Keratinocyte (primary cell): ENCODE results near the gene ASTN2. TPM values are rescaled to one million over a fixed set of nuclear protein-coding genes. Genes with fewer than 3 reads are reported as not detected.

Source experiments
- DNase-seq: peaks from one replicate; pipeline ENCODE4 v3.0.0-alpha.2; 2011; ENCODE audit warnings: low read depth, missing footprints, low spot score
- FAIRE-seq: peaks from 2 replicates; lab custom pipeline; 2011; peaks lifted over from hg19 to GRCh38; lab: Jason Lieb, UNC
- H2AFZ ChIP-seq: 2 replicates; pipeline ENCODE4 v1.6.0; 2012; ENCODE audit warnings: low read length, control low read depth, inconsistent platforms; ENCODE audit not compliant: control insufficient read depth
- H3K27ac ChIP-seq: 2 replicates; pipeline ENCODE4 v1.5.1; 2011; ENCODE audit warnings: low read length; ENCODE audit not compliant: control insufficient read depth, insufficient read depth
- H3K27me3 ChIP-seq: 3 replicates; pipeline ENCODE4 v1.6.0; 2011; ENCODE audit warnings: low read length; ENCODE audit not compliant: control insufficient read depth, insufficient read depth; ENCODE audit errors: extremely low read depth
- H3K36me3 ChIP-seq, 2 experiments: 2 replicates in 1 of 2; 3 replicates in 1 of 2; pipeline ENCODE4 v1.5.1; 2011; ENCODE audit warnings: low read length in 2 of 2, mild to moderate bottlenecking in 1 of 2; ENCODE audit not compliant: control insufficient read depth in 2 of 2, insufficient read depth in 2 of 2; ENCODE audit errors: extremely low read depth in 1 of 2
- H3K4me1 ChIP-seq: 3 replicates; pipeline ENCODE4 v1.5.1; 2011; ENCODE audit warnings: low read length; ENCODE audit not compliant: control insufficient read depth, insufficient read depth; ENCODE audit errors: extremely low read depth
- H3K4me2 ChIP-seq: 3 replicates; pipeline ENCODE4 v1.6.0; 2011; ENCODE audit warnings: low read depth, low read length; ENCODE audit not compliant: control insufficient read depth, insufficient read depth; ENCODE audit errors: extremely low read depth
- H3K4me3 ChIP-seq, 3 experiments: fragments of 200-600 bp in 1 of 3; sonication (generic) in 1 of 3; 2 replicates in 2 of 3; 3 replicates in 1 of 3; pipeline ENCODE4 v1.5.1; 2011 to 2016; ENCODE audit warnings: low read length in 3 of 3, mild to moderate bottlenecking in 3 of 3, control low read depth in 2 of 3, inconsistent platforms in 1 of 3, low read depth in 1 of 3, mixed read lengths in 1 of 3, mixed run types in 1 of 3, moderate library complexity in 1 of 3; ENCODE audit not compliant: control insufficient read depth in 2 of 3, insufficient read depth in 2 of 3; ENCODE audit errors: extremely low read depth in 1 of 3
- H3K79me2 ChIP-seq: 2 replicates; pipeline ENCODE4 v1.6.0; 2012; ENCODE audit warnings: low read length; ENCODE audit not compliant: control insufficient read depth, insufficient read depth
- H3K9ac ChIP-seq: 3 replicates; pipeline ENCODE4 v1.6.0; 2011; ENCODE audit warnings: low read length; ENCODE audit not compliant: control insufficient read depth, insufficient read depth; ENCODE audit errors: extremely low read depth
- H3K9me1 ChIP-seq: 3 replicates; pipeline ENCODE4 v1.6.0; 2011; ENCODE audit warnings: low read length; ENCODE audit not compliant: control insufficient read depth, insufficient read depth; ENCODE audit errors: extremely low read depth
- H3K9me3 ChIP-seq: 2 replicates; pipeline ENCODE4 v1.5.1; 2012; ENCODE audit warnings: low read depth, low read length; ENCODE audit not compliant: control insufficient read depth
- H4K20me1 ChIP-seq: 3 replicates; pipeline ENCODE4 v1.6.0; 2011; ENCODE audit warnings: low read length; ENCODE audit not compliant: control insufficient read depth, insufficient read depth; ENCODE audit errors: extremely low read depth
- EZH2 ChIP-seq: IDR thresholded peaks from one replicate; pipeline ENCODE4 v1.6.1; 2012; ENCODE audit warnings: inconsistent platforms, mild to moderate bottlenecking, low read length, moderate library complexity
- dilution Hi-C: fragments of 300-500 bp; cut with MboI; formaldehyde crosslinking; loops from one replicate; pipeline ENCODE4 v1.7.0; 2020; ENCODE audit warnings: low sequenced_read_pairs; ENCODE audit not compliant: extremely low pct_ligation_motif_present
- polyA plus RNA-seq, 5 experiments: library from polyadenylated mRNA; depleted of rRNA in 3 of 5; stranded (reverse) in 3 of 5; stranded (forward) in 1 of 5; unstranded in 1 of 5; fragments of >200 nt; gene quantifications; 1 replicate in 1 of 5; 2 replicates in 3 of 5; 3 replicates in 1 of 5; pipeline versions ENCODE4 v1.2.1 to v1.2.3, GENCODE V29; 2011 to 2012; ENCODE audit warnings: missing spikeins in 2 of 5, low read depth in 1 of 5, low replicate concordance in 1 of 5
- TF ChIP-seq, protein P1 (sequence below), 3 experiments: IDR thresholded peaks in 1 of 3; conservative IDR thresholded peaks in 1 of 3; optimal IDR thresholded peaks in 1 of 3; 2 replicates in 2 of 3; 3 replicates in 1 of 3; pipeline versions ENCODE3 to v1.5.1; 2011; ENCODE audit warnings: low read length in 3 of 3, mild to moderate bottlenecking in 3 of 3, moderate library complexity in 2 of 3, control low read depth in 1 of 3, inconsistent platforms in 1 of 3; ENCODE audit not compliant: insufficient read depth in 2 of 3; ENCODE audit errors: extremely low read depth in 1 of 3

Gene ASTN2
- polyA plus RNA-seq, 1 donor (not counting 4 experiments of a cell fraction or from before 2014, with no cell fraction given), result 0.31 TPM

GRCh38 chr9:117454711-117455110 is 39.9 kb upstream of the ASTN2 start:
- no peak for FAIRE-seq
- H3K79me2 ChIP-seq, result no peaks in the 10 kb centered on the region
- H3K36me3 ChIP-seq, result no peaks in the 10 kb centered on the region
- no peak overlapping the region for H3K4me3 ChIP-seq
- no peaks in the 10 kb centered on the region for H3K4me1 ChIP-seq
- H3K9me1 ChIP-seq, result no peaks in the 10 kb centered on the region
- H3K9me3 ChIP-seq, result no peaks in the 10 kb centered on the region
- DNase-seq, result no peak
- H3K27me3 ChIP-seq, result no peaks in the 10 kb centered on the region
- dilution Hi-C loops, result no loop called here
- H4K20me1 ChIP-seq, result no peaks in the 10 kb centered on the region
- H2AFZ ChIP-seq, result no peak overlapping the region
- no peak overlapping the region for H3K9ac ChIP-seq
- H3K27ac ChIP-seq, result no peak overlapping the region
- TF ChIP-seq, protein P1, sequence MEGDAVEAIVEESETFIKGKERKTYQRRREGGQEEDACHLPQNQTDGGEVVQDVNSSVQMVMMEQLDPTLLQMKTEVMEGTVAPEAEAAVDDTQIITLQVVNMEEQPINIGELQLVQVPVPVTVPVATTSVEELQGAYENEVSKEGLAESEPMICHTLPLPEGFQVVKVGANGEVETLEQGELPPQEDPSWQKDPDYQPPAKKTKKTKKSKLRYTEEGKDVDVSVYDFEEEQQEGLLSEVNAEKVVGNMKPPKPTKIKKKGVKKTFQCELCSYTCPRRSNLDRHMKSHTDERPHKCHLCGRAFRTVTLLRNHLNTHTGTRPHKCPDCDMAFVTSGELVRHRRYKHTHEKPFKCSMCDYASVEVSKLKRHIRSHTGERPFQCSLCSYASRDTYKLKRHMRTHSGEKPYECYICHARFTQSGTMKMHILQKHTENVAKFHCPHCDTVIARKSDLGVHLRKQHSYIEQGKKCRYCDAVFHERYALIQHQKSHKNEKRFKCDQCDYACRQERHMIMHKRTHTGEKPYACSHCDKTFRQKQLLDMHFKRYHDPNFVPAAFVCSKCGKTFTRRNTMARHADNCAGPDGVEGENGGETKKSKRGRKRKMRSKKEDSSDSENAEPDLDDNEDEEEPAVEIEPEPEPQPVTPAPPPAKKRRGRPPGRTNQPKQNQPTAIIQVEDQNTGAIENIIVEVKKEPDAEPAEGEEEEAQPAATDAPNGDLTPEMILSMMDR (optimal IDR thresholded peaks at IDR 0.05 in 1 of 3, IDR thresholded peaks at IDR 0.05 in 1 of 3, conservative IDR thresholded peaks at IDR 0.05 in 1 of 3; ENCODE audit: extremely low read depth in 1 of 3, insufficient read depth in 2 of 3, low read length in 3 of 3), result no peak
- no peak for TF ChIP-seq EZH2
- no peak overlapping the region for H3K4me2 ChIP-seq

DNA sequence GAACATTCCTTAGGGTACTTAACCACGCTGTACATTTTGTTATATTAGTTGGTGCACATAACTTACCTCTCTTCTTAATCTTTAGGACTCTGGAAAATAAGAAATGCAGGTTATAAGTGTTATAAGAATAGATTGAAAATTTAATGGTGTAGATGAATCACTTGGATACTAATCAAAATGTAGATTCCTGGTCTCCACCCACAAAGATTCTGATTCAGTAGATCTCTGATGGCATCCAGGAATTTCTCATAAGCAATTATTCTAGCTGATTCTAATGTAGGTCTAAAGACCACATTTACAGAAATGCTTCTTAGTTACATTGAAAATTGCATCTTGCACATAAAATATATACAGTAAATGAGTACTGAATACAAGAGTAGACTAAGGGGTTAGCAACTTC is 38.9 kb upstream of the ASTN2 start:
- H4K20me1 ChIP-seq, result no peaks in the 10 kb centered on the region
- no peak overlapping the region for H3K9ac ChIP-seq
- no peaks in the 10 kb centered on the region for H3K36me3 ChIP-seq
- no peaks in the 10 kb centered on the region for H3K27me3 ChIP-seq
- no peaks in the 10 kb centered on the region for H3K9me1 ChIP-seq
- DNase-seq (no peak), FAIRE-seq (no peak)
- no peak overlapping the region for H2AFZ ChIP-seq
- no peaks in the 10 kb centered on the region for H3K4me1 ChIP-seq
- TF ChIP-seq, protein P1 (optimal IDR thresholded peaks at IDR 0.05 in 1 of 3, IDR thresholded peaks at IDR 0.05 in 1 of 3, conservative IDR thresholded peaks at IDR 0.05 in 1 of 3; ENCODE audit: extremely low read depth in 1 of 3, insufficient read depth in 2 of 3, low read length in 3 of 3), result no peak
- no peak for TF ChIP-seq EZH2
- dilution Hi-C loops, result no loop called here
- H3K79me2 ChIP-seq, result no peaks in the 10 kb centered on the region
- H3K9me3 ChIP-seq, result no peaks in the 10 kb centered on the region
- no peak overlapping the region for H3K4me2 ChIP-seq
- H3K27ac ChIP-seq, result no peak overlapping the region
- no peak overlapping the region for H3K4me3 ChIP-seq
